NT2/D1 (cell line): ENCODE measurements around the gene SCTR.

ENCODE experiments used
- SUZ12 ChIP-seq: IDR thresholded peaks from 2 replicates; pipeline ENCODE4 v1.6.1; 2011; ENCODE audit not compliant: insufficient read length, insufficient read depth; ENCODE audit errors: extremely low read depth
- YY1 ChIP-seq: IDR thresholded peaks from 2 replicates; pipeline ENCODE4 v1.6.1; 2011; ENCODE audit not compliant: insufficient read length, insufficient read depth
- ZNF274 ChIP-seq: IDR thresholded peaks from 2 replicates; pipeline ENCODE4 v1.6.1; 2011; ENCODE audit warnings: mild to moderate bottlenecking, low read depth, low read length

DNA sequence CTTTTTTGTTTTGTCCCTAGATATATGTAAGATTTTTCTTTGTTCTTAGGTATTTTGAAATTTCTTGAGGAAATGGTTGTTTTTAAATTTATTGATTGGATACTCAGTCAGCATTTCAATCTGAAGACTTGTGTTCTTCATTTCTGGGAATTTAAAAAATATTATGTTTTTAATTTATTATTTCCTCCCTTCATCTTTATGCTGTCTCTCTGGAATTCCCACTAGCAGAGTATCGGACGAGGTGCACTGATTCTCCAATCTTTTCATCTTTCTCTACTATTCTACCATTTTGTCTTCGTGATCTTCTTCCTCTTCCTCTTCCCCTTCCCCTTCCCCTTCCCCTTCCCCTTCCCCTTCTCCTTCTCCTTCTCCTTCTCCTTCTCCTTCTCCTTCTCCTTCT lies 12.3 kb downstream of the SCTR start:
- TF ChIP-seq YY1 = no peak
- no peak for TF ChIP-seq SUZ12
- no peak for TF ChIP-seq ZNF274
